Hindlimb muscle (tissue), 1 donor: ENCODE measurements around the gene ILKAP. TPM values are rescaled to one million over a fixed set of nuclear protein-coding genes. Genes with fewer than 3 reads are reported as not detected.
"Not testable (repeated sequence)": the region's sequence is repeated elsewhere in the genome, so short reads cannot be mapped to it uniquely, and the experiment has no call there.

Source experiments
- DNase-seq: peaks from one replicate; pipeline ENCODE4 v3.0.0-alpha.2; 2013
- polyA plus RNA-seq: library from polyadenylated mRNA; unstranded; fragments of 120-200 nt; gene quantifications from one replicate; pipeline ENCODE4 v1.2.1, GENCODE V29; 2013; ENCODE audit not compliant: insufficient read length

The ILKAP gene
- polyA plus RNA-seq, 1 donor, result 36.4 TPM

- no peak for DNase-seq
Observed at GRCh38 chr2:238187618-238188548, 15.6 kb downstream of the ILKAP start.

DNA sequence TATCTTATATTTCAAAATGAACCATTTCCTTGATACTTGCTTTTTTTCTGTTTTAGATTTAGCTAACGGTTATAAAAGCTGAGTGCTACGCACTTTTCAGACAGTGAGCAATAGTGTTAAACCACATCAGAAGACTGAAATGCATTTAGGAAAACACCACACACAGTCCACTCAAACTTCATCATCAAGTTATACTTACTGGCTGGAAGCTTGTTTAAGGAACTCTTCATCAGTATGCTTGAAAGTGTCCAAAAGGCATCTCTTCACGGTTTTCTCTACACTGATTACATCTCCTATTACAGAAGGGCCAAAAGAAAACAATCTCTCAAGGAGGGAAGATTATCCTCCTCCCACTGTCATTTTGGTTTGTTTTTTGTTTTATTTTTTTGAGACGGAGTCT, 19.7 kb downstream of the ILKAP start:
- DNase-seq, result no peak

GRCh38 chr2:238182362-238182761, 21.1 kb downstream of the ILKAP start:
- no peak for DNase-seq

DNA sequence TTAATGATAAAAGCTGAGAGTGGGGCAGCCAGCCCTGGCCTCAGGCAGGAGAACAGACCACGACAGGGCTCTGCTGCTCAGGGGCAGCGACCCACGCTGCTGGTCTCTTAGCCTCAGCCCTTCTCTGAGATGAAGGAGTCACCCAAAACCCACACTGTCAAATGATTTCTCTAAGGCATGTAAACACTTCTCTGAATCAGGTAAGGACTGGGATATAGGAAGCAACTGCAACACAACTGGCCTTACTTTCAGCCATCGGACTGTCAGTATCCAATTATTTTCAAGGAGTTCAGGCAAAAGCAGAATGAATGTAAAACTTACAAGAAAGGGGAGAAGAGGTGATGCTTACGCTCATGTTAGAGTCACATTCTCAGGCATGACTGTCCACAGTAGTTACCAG, 22.9 kb downstream of the ILKAP start:
- no peak for DNase-seq

DNA sequence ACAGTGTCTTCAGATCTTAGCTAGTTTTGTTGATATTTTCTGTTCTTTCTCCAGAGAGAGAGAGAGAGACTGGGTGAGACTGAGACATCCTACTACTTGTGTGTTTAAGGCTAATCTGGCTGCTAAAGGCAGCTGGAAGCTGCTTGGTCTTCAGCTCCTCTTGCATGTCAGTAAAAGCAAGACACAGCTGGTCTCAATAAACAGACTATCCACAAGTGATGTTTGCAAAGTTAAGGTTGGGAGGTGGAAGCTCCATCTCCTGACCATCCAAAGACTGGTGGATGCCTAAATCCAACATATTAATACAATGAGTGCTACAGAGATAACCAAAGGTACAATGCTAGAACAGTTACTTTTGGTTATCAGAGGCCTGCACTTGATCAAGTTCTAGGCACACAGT, 26.9 kb downstream of the ILKAP start:
- DNase-seq, result no peak

DNA sequence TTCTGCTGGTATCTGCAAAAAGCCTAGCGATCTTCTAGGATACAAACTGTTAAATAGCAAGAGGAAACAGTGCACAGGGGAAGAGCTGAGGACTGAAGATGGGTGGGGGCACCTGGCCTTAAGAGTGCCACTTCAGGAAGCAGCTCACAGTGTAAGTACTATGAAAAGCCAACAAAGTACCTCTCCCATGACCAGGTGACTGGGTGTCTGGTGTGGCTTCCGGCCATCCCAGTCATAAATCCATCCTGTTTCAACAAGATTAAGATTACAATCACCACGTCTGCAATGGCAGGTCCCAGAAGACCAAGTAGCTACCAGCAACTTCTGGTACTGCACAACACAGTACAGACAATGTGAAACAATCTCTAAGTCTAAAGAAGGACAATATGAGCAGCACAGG, 28.8 kb downstream of the ILKAP start:
- no peak for DNase-seq

DNA sequence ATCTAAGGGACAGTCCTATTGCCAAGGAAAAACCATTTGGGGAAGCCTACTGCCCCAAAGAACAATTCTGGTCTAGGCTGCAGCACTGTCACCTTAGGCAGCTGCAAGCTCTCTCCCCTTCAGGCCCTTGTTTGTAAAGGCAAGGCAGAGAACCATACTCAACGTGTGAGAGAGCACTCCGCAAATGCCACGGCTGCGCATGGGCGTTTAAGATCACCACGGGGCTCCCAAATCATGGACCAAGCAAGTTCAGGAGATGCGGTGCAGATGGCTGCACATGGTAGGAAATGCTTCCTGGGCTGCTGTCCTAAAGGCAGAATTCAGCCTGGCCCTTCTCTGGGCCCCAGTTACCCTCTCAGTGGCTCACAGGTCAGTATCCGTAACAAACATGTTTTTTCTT, 29.2 kb downstream of the ILKAP start:
- no peak for DNase-seq

GRCh38 chr2:238173692-238174091, 29.8 kb downstream of the ILKAP start:
- DNase-seq, result no peak

DNA sequence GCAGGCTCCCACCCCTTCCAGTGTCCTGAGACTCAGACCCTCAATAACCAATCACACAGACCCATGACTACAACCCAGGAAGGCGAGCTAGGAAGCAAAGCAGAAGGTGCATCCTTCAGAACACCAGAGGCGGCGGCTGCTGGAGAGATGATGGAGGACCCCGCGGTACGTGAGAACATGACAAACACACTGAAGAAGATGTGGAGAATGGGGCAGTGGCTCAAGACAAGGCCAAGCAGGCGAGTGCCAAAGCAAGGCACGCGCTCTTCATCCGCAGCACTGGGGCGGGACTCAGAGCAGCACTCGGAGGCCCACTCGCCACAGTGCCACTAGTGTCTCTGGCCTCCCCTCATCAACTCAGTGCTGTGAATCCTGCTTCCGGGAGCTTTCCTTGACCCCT, 31.1 kb downstream of the ILKAP start:
- no peak for DNase-seq

DNA sequence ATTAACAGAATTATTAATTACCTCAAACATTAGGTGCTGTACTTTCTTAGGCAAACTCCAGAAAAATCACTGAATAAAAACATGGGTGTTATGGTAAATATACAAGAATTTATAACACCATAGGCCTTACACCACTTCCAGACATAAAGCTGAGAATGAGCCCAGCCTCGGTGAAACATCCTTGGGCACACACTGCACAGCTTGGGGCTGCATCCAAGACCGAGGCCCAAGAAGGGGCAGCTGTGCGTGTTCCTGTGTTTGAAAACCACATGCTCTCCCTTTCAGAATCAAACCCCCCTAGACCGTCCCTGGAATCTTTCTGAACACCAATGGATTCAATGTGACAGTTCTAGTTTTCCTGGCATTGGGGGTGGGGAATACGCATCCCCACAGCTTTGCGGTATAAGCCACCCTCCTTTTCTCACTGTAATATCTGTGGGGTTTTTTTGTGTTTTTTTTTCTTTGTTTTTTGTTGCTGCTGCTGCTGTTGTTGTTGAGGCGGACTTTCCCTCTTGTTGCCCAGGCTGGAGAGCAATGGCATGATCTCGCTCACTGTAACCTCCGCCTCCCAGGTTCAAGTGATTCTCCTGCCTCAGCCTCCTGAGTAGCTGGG, 31.8 kb downstream of the ILKAP start:
- no peak for DNase-seq

DNA sequence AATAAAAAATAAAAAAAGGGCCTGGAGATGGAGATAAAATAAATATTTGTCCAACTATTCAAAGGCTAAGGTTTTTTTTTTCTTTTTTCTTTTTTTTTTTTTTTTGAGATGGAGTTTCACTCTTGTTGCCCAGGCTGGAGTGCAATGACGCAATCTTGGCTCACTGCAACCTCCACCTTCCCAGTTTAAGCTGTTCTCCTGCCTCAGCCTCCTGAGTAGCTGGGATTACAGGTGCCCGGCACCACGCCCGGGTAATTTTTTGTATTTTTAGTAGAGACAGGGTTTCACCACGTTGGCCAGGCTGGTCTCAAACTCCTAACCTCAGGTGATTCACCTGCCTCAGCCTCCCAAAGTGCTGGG, 32.4 kb downstream of the ILKAP start:
- not testable (repeated sequence) for DNase-seq

GRCh38 chr2:238170386-238171071, 33.0 kb downstream of the ILKAP start:
- no peak for DNase-seq

GRCh38 chr2:238169708-238170251, 33.7 kb downstream of the ILKAP start:
- DNase-seq, result no peak

DNA sequence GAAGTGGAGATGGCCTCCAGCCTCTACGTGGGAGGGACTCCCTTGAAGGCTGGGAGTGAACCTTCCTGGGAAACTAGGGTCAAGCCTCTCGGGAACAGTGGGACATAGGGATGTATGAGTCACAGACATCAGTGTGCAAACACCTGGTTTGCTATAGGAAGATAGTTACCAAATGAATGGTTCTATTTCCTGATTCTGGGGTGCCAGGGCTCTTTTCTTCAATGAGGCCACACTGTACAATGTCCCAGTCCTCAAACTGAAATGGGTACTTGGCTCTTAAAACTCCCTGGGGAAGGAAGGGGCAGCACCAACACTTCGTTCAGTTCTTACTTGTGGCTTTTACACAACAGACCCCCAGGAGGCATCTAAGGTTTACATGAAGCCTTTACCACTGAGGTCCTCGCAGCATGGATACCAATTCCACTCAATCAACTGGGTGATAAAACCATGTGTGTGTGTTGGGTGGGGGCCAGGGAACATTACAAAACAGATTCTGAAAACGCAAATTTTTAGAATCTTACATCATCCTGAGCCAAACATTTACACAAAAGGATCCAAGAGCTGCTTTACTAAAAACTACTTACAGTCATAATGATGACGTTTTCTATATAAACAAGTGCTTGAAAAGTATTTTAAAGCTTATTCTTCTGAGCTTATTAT, 34.3 kb downstream of the ILKAP start:
- no peak for DNase-seq

DNA sequence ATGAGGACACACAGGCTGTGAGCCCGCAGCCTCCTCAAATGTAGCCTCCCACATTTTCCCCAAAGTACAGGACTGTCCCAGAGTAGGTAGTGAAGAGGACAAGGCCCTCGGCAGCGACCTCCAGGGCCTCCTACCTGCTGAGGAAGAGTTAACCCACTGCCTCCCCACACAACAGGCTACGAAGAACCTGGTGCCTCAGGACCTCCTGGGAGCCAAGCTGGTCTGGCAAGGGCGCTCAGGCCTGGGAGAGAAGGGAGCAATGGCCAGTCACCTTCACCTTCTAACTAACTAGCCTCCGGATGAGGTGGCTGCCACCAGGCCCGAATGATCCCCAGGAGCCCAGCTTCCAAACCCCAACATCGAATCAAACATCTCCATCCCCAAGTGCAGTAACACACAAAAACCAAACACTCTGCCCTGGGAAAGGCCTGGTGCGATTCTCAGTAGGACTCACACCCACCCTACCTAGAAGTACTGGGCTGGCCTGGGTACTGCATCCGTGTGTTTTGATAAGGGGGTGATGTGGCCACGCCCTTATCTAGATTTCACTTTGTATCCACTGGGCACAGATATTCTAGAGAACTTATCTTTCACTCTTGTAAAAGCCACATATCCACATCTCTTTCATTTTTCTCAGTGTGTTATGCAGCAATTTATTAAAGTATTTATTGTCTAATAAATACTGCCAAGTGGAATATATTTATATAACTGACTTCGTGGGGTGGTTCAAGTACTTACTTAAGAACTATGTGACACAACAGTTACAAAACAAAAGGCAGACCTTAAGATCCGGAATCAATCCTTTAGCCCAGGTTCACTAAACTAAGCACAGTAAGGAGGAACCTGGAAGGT, 35.1 kb downstream of the ILKAP start:
- DNase-seq, result no peak

- no peak for DNase-seq
Observed at GRCh38 chr2:238167761-238168160, 35.7 kb downstream of the ILKAP start.

GRCh38 chr2:238167344-238167715, 36.2 kb downstream of the ILKAP start:
- no peak for DNase-seq

DNA sequence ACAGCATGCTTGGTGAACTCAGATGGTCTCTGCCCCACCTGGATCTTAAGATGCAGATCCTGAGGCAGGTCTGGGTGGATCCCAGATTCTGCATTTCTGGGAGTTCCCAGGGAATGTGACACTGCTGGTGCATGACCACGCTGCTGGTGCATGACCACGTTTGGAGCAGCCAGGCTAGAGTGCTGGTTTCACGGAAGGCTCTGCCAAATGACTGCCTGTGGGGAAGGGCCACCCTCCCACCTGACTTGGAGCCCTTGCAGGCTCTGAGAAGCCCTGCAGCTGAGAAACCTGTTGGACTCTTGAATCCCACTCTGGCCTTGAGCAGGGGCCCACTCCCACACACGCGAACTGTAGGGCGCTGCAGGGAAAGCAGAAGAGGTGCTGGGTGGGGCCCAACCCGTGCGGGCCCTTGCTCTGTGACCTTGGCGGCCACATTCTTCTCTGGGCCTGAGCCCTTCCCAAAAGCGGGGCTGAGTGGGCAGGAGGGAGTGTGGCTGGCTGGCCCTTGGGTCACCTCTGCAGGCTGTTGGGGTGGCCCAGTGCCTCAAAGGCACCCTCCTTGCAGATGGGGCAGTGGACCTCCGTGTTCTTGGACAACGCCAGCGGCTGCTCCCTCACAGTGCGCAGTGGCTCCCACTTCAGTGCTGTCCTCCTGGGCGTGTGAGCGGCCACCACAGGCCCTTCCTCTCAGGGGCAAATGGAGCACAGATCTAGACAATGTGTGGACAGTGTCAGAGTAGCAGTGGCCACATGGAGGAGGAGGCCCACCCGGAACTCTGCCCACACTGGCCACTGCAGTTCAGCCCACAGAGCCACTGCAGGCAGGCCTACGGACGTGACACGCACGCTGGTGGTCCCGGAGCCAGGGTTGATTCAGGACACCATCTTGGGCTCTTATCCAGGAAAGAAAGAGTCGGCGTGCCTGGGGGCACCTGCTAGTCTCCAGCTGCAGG, 36.8 kb downstream of the ILKAP start:
- DNase-seq, result no peak

DNA sequence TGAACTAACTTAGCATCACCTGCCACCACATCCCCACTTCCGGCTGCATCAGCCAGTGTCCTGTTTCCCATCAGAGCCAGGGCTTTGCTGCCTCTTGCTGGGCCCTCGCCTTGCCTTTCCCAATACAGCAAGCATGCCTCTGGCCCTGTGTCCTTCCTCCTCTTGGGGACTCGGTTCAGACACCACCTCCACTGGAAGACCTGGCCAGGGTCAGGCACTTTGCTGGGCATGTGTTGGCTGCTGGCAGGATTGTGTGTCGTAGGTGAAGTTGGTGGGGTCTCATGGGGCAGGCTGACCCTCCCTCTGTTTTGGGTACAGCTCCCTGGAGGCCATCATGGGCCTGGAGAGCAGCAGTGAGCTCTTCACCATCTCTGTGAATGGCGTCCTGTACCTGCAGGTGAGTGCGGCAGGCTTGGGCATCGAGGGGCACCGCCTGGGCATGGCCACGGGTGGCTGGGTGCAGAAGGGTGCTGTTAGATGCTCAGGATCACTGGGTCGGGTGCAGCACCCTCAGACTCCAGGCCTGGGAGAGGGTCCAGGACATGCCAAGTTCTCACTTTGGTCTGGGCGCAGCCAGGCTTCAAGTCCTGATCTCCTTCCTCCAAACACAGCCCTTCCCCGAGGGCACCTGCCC, 38.1 kb downstream of the ILKAP start:
- DNase-seq, result no peak

DNA sequence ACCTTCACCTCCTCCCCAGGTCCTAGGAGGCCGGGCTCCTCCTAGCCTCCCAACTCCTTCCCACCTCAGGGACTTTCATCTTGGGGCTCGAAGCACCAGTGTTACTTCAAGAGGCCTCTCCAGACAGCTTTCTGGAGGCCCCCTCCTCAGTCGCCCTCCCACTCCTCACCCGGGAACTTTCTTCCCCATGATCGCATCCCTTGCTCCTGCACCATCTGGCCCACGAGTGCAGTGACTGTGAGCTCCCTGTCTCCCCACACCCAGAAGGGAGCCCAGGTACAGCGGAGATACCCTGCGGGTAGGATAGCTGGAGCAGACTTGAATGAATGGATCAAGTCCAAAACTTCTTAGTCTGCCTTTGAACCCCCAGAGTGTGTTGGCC, 38.6 kb downstream of the ILKAP start:
- no peak for DNase-seq
